ENCODE data around the gene CHPF. TPM values are rescaled to one million over a fixed set of nuclear protein-coding genes. Genes with fewer than 3 reads are reported as not detected.

The CHPF gene
- total RNA-seq, result 1.3 and 2.9 TPM in 2 replicates

GRCh38 chr2:219543596-219544358 is at the start of gene CHPF, which contains the start of gene TMEM198:
Gene CHPF, minus strand, starts transcription at chr2:219543809. Its CDS starts 271 bp downstream, at chr2:219543538.
Gene TMEM198, plus strand, starts transcription at chr2:219544028. Its CDS starts 700 bp downstream, at chr2:219544728.

GRCh38 chr2:219572237-219573001 is 28.8 kb upstream of the CHPF start, which contains the start of gene INHA:
Gene INHA, plus strand, starts transcription at chr2:219572310. Its CDS starts 65 bp downstream, at chr2:219572375.

DNA sequence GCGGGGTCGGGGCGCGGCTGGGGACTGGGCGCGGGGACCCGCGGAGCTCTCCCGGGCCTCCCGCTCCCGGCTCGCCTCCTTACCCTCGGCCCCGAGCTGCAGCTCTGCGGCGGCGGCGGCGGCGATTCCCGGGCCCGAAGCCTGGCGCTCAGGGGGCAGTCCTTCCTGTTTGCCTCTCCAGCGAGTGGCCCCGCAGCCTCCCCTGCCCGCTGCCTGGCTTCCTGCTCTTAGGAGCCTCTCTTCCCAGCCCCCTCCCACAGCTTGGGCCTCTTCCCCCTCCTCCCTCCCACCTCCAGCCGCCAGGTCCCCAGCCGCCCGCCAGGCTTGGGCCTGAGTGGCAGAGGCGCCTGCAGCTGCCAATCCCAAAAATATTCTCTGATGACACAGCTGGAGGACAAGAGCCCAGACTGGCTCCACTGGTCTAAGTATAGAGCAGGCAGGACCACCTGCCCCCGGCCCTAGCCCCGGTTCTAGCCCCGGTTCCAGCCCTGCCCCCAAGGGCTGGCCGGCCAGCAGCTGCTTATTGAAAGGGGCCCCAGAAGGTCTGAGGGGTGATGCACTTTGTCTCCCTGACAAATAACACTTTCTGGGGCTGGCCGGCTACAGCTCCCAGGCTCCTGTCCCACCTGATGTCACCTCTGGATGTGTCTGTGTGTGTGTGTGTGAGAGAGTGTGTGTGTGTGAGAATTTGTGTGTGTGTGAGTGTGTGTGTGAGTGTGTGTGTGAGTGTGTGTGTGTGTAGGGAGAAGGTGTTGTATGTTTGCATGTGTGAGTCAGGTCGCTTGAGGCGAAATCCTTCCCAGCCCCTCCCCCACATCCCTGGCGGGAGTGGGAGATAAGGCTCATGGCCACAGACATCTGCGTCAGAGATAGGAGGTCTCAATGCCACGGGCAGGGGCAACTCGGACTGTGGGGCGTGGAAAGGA is 28.0 kb upstream of the CHPF start, which contains the start of gene OBSL1:
TSS of gene OBSL1 (minus strand) at position 229 of the 926 bp plus-strand sequence. CDS start 307 bp downstream, outside the sequence.

DNA sequence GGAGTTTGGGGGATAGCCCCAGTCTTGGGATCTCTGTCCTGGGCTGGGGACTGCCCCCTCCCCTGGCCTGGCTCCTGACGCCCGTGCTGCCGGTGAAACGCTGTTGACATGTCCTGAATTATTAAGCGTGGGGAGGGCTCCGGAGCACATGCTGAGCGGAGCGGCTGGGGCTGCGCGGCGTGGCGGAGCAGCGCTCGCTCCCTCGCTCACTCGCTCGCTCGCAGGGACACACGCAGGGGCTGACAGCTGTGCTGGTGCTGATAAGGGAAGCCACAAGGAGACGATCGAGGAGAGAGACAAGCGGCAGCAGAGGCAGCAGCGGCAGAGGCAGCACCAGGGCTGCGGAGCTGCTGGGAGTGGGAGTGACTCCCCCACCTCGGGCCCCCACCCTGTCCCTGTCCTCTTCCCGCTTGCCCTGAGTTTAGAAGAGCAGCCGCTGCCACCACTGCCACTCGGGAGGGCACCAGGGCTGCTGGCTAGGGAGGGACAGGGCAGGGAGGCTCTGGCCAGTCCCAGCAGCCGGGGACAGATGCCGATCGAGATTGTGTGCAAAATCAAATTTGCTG is 29.3 kb downstream of the CHPF start, which contains the start of gene ASIC4:
TSS of gene ASIC4 (plus strand) at position 287 of the 566 bp plus-strand sequence. CDS start at position 530, 243 bp downstream.

GRCh38 chr2:219498280-219499057 is 45.1 kb downstream of the CHPF start, which contains the start of gene GMPPA:
Gene GMPPA, plus strand, starts transcription at chr2:219498891. Its CDS starts 1,085 bp downstream, at chr2:219499976.

Other genes starting within 250 kb of the CHPF start
- 0.16 TPM in 1 of 2 replicates, not detected in the other for gene PTPRN, start 234.4 kb downstream of the CHPF start, total RNA-seq
- not detected in 2 replicates for gene RESP18, start 211.1 kb downstream of the CHPF start, total RNA-seq
- 40.3 and 51.7 TPM in 2 replicates for gene DNPEP, start 155.9 kb downstream of the CHPF start, total RNA-seq
- gene DES, start 125.4 kb downstream of the CHPF start, total RNA-seq, result not detected in 2 replicates
- 0.44 and 0.65 TPM in 2 replicates for gene SPEG, start 109.0 kb downstream of the CHPF start, total RNA-seq
- gene GMPPA, start 44.9 kb downstream of the CHPF start, total RNA-seq, result 27.0 and 28.9 TPM in 2 replicates
- not detected in 2 replicates for gene ASIC4, start 29.3 kb downstream of the CHPF start, total RNA-seq
- not detected in 2 replicates for gene TMEM198, start 219 bp upstream of the CHPF start, total RNA-seq
- 13.9 and 33.5 TPM in 2 replicates for gene OBSL1, start 27.7 kb upstream of the CHPF start, total RNA-seq
- not detected in 2 replicates for gene INHA, start 28.5 kb upstream of the CHPF start, total RNA-seq
- 7.8 and 10.7 TPM in 2 replicates for gene STK11IP, start 54.0 kb upstream of the CHPF start, total RNA-seq
- under 0.01 and 0.25 TPM in 2 replicates for gene SLC4A3, start 83.8 kb upstream of the CHPF start, total RNA-seq

Measured in bladder microvascular endothelial cell (primary cell).